Measurements from ENCODE around the gene SETD2. TPM values are rescaled to one million over a fixed set of nuclear protein-coding genes. Genes with fewer than 3 reads are reported as not detected.

Gene SETD2
- polyA plus RNA-seq, 1 experiment: 30.8 TPM

DNA sequence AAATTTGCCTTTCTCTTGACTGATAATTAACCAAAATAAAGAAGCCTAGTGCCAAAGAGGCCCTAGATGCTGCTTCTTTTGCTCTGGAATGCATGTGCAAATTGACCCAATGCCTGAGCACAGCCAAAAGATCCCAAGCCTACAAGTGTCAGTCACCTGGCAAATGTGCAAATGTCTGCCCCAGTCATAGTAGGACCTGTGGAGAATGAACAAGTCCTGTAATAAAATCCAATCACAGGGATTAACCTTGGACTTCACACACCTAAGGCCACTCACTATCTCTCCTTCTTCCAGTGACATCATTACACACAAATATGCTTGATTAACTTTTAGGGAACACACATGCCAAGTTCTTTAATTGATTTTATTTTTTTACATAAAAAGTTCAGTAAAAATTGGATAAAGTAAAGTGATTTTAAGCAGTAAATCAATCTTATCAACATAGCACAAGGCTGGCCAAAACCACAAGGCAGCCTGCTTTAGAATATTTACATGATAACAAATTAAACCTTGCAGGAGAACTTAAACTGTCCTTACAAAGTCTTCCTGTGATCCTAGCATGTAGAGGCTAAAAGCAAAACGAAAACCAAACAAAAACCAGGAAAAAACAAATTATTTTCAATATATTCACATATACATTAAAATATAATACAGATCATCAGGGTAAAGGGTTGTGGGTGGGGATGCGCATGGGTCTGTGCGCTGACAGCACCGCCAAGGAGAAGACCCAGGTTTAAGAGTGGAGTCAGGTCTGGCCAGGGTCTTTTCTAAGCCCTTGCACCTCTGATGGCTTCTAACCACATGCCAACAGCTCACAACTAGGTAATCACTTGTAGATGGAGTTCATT lies 147.6 kb downstream of the SETD2 start:
- DNase-seq (ENCODE audit: low read depth, low spot score): no peak
- Histone ChIP-seq H3K27me3 (ENCODE audit: control insufficient read depth, insufficient read depth, low read length) (no peaks in the 10 kb centered on the region), H3K27ac (ENCODE audit: low read depth, low read length) (peak overlapping the region; percentile 67), H3K4me3 (ENCODE audit: low read depth, low read length) (no peak overlapping the region), H3K9me3 (ENCODE audit: control insufficient read depth, insufficient read depth, low read length) (no peaks in the 10 kb centered on the region)
- POLR2A ChIA-PET: interaction anchor here (0.5 kb wide), 1 partner anchor 155 kb away, joined by 7 read pairs; no protein-coding TSS in a partner anchor
- CTCF ChIA-PET: interaction anchor here (0.6 kb wide), 1 partner anchor 13 kb away, joined by 4 read pairs; no protein-coding TSS in a partner anchor
- TF ChIP-seq, protein P1, sequence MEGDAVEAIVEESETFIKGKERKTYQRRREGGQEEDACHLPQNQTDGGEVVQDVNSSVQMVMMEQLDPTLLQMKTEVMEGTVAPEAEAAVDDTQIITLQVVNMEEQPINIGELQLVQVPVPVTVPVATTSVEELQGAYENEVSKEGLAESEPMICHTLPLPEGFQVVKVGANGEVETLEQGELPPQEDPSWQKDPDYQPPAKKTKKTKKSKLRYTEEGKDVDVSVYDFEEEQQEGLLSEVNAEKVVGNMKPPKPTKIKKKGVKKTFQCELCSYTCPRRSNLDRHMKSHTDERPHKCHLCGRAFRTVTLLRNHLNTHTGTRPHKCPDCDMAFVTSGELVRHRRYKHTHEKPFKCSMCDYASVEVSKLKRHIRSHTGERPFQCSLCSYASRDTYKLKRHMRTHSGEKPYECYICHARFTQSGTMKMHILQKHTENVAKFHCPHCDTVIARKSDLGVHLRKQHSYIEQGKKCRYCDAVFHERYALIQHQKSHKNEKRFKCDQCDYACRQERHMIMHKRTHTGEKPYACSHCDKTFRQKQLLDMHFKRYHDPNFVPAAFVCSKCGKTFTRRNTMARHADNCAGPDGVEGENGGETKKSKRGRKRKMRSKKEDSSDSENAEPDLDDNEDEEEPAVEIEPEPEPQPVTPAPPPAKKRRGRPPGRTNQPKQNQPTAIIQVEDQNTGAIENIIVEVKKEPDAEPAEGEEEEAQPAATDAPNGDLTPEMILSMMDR (IDR thresholded peaks at IDR 0.05; ENCODE audit: low read depth, low read length): no peak

DNA sequence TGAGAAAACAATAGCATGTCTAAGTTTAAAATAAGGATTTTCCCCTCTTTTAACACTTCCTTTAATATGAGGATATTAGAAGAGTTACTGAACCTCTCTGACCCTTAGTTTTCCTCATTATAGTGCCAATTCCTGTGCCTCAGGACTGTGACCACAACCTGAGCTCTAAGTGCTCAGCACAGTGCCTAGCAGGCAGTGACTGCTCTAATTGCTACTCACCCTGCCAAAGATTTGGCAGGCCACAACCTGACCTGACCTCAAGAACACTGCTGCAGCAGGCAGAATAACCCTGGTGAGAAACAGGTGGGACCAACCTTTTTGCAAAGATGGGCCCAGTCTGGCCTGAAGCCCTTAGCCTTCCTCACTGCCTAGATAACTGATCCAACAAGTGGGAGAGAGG lies 148.8 kb downstream of the SETD2 start:
- CTCF ChIA-PET: no interaction called here
- Histone ChIP-seq H3K4me3 (ENCODE audit: low read depth, low read length) (no peak overlapping the region), H3K27ac (ENCODE audit: low read depth, low read length) (no peak overlapping the region), H3K9me3 (ENCODE audit: control insufficient read depth, insufficient read depth, low read length) (no peaks in the 10 kb centered on the region; the same call in 1 of the 2 replicates), H3K27me3 (ENCODE audit: control insufficient read depth, insufficient read depth, low read length) (no peaks in the 10 kb centered on the region)
- no peak for DNase-seq (ENCODE audit: low read depth, low spot score)
- TF ChIP-seq, protein P1 (IDR thresholded peaks at IDR 0.05; ENCODE audit: low read depth, low read length): no peak
- POLR2A ChIA-PET: no interaction called here

DNA sequence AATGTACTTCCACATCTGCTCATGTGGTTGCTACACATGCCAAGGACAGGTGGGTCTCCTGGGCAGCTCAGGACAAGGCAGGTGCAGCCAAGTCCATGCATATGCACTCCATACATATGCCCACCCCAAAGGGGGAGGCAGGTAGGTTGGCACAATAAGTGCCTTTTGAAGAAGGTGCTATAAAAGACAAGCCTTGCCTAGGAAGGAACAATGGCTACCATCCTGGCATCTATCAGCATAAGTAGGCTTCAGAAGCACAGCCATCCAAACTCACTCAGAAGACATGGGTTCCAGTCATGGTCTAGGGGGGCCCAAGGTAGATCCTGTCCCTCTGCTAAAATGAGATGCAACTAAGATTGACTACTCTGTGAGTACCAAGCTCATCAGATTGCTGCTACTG lies 149.9 kb downstream of the SETD2 start:
- POLR2A ChIA-PET: no interaction called here

DNA sequence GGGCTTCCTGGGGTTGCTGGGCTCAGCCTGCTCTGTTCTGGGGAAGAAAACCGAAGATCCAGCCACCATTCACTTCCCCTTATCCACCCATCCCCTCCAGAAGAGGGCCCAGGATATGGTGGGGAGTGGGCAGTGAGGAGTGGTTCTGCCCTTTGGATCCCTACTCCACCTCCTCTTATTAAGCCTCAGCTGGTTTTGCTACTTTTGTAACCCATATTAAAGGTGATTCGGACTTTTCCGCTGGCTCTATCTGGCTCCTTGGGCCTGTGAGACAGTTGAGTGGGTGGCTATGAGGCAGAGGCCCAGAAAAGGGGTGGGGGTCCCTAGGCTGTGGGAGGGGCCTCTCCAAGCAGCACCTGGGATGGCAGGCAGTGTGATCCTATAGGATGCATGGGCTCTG lies 150.7 kb downstream of the SETD2 start:
- DNase-seq (ENCODE audit: low read depth, low spot score): no peak
- Histone ChIP-seq H3K27ac (ENCODE audit: low read depth, low read length) (no peak overlapping the region), H3K4me3 (ENCODE audit: low read depth, low read length) (no peak overlapping the region), H3K9me3 (ENCODE audit: control insufficient read depth, insufficient read depth, low read length) (no peaks in the 10 kb centered on the region; the same call in 1 of the 2 replicates), H3K27me3 (ENCODE audit: control insufficient read depth, insufficient read depth, low read length) (no peaks in the 10 kb centered on the region)
- ChIA-PET POLR2A (no interaction called here), CTCF (no interaction called here)
- TF ChIP-seq, protein P1 (IDR thresholded peaks at IDR 0.05; ENCODE audit: low read depth, low read length): no peak

More for the DNA sequence above, 149.9 kb downstream of the SETD2 start:
- CTCF ChIA-PET: no interaction called here
- TF ChIP-seq, protein P1 (IDR thresholded peaks at IDR 0.05; ENCODE audit: low read depth, low read length): no peak
- Histone ChIP-seq H3K9me3 (ENCODE audit: control insufficient read depth, insufficient read depth, low read length) (no peaks in the 10 kb centered on the region; the same call in 1 of the 2 replicates), H3K27me3 (ENCODE audit: control insufficient read depth, insufficient read depth, low read length) (no peaks in the 10 kb centered on the region), H3K27ac (ENCODE audit: low read depth, low read length) (no peak overlapping the region), H3K4me3 (ENCODE audit: low read depth, low read length) (no peak overlapping the region)
- no peak for DNase-seq (ENCODE audit: low read depth, low spot score)
